Measurements from ENCODE around the gene LAMC1.
"Not testable (repeated sequence)": the region's sequence is repeated elsewhere in the genome, so short reads cannot be mapped to it uniquely, and the experiment has no call there.

The LAMC1 gene

DNA sequence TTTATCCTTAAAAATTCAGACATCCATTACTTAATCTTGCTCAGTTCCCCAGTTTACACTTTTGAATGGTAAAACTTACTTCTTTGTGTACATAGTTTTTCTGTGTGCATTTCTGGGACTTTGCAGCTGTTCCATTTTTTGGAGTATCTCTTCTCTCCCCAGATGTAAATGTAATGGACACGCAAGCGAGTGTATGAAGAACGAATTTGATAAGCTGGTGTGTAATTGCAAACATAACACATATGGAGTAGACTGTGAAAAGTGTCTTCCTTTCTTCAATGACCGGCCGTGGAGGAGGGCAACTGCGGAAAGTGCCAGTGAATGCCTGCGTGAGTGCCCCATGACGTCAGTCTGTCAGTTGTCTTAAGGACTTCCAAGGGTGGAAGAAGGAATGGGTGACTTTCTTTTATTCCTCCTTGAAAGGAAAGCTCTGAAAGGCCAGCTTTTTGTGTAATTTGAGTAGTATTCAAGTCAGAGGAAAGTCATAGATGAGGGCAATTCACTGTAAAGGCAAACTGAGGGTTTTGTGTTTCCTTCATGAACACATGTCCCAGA, 87.2 kb downstream of the LAMC1 start:
- DNase-seq, result no peak

GRCh38 chr1:183114441-183114840, 91.2 kb downstream of the LAMC1 start:
- DNase-seq, result no peak

DNA sequence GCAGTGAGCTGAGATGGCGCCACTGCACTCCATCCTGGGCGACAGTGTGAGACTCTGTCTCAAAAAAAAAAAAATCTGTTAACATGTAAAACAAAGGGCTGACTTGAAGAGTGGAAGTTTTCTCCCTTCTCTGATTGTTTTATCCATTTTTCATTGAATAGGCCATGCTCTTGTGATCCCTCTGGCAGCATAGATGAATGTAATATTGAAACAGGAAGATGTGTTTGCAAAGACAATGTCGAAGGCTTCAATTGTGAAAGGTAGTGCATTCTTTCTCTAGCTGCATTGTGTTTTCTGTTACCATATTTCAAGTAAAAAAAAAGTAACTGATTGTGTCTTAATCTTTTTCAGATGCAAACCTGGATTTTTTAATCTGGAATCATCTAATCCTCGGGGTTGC, 93.2 kb downstream of the LAMC1 start:
- DNase-seq, result no peak

DNA sequence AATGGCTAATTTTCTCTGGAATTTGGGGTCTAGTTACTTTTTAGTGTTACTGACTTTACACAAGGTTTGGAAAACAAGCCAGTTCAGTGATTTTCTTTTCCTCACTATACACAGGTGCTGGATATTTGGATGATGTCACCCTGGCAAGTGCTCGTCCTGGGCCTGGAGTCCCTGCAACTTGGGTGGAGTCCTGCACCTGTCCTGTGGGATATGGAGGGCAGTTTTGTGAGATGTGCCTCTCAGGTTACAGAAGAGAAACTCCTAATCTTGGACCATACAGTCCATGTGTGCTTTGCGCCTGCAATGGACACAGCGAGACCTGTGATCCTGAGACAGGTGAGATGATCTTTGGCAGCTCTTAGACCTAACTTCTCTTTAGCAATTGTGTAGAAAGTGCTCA, 98.4 kb downstream of the LAMC1 start:
- DNase-seq, result no peak

DNA sequence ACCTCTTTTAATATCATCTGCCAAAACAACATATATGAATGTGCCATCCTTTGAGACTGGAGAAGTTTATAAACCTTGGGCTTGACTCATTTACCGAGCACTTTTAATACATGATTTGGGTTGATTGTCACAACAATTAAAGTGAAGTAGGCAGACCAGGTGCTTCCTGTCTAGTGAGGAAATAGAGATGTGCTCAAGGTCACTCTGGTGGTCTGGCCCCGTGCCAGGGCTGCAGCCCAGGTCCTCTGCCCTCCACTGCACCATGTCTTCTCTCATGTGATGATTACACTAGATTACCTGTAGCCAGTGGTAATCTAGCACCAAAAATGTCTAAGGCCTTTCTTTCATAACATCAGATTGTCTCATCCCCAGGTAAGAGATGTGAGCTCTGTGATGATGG, 101.0 kb downstream of the LAMC1 start:
- DNase-seq, result no peak

DNA sequence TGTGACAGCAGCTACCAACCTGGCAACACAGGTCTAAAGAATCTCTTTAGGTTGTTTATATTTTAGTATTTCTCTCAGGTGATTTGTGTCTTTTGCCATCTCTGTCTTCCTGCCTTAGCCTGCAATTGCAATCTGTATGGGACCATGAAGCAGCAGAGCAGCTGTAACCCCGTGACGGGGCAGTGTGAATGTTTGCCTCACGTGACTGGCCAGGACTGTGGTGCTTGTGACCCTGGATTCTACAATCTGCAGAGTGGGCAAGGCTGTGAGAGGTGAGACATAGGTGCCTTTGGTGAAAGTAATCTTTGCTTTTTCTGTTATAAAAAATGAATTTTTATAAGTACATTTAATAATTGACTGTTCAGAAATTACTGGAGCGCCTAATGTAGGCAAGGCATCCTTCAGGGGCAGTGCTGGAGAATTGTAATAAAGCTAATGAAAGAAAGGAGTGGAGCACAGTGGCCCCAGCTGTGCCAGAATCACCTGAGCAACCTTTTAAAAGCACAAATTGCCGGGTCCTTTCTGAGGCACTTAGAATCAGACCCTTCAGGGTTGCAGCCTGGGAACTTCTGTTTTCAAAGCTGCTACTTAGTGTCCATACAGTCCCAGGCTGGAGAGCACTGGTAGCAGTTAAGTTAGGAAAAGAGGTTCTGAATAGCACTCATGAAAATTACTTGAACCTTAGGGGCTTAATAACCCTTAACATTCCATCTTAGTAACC, 102.2 kb downstream of the LAMC1 start:
- no peak for DNase-seq

DNA sequence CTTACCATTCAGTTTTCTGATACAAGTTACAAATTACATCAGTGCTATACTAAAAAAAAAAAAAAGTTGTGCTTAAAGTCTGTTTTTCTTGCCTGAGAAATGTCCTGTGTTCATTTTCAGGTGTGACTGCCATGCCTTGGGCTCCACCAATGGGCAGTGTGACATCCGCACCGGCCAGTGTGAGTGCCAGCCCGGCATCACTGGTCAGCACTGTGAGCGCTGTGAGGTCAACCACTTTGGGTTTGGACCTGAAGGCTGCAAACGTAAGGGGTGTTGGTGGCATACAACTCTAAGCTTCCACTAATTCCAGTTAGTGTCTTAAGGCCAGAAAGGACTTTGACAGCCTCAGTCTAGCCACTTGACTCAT, 102.8 kb downstream of the LAMC1 start:
- DNase-seq, result no peak

- DNase-seq, result no peak
Measured at GRCh38 chr1:183126528-183126927, 103.3 kb downstream of the LAMC1 start.

GRCh38 chr1:183129921-183130690, 106.9 kb downstream of the LAMC1 start:
- DNase-seq, result no peak

- no peak for DNase-seq
Measured at GRCh38 chr1:183131166-183131565, 107.9 kb downstream of the LAMC1 start.

DNA sequence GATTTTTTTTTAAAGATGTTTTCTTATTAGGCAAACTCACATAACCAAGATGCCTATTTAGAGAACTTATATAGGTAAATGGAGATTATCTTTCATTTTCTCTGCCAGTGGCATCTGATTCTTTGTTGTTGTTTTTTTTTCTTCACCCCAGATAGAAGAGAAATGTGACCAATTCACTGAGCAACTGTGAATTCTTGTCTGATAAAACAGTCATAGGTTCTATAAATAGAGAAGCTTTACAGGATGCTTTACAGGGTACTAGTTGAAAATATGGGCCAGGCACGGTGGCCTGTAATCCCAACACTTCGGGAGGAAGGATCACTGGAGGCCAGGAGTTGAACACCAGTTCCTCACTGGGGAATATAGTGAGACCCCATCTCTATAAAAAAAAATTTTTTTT, 112.1 kb downstream of the LAMC1 start:
- no peak for DNase-seq

- DNase-seq, result no peak
Measured at GRCh38 chr1:183137782-183138181, 114.6 kb downstream of the LAMC1 start.

DNA sequence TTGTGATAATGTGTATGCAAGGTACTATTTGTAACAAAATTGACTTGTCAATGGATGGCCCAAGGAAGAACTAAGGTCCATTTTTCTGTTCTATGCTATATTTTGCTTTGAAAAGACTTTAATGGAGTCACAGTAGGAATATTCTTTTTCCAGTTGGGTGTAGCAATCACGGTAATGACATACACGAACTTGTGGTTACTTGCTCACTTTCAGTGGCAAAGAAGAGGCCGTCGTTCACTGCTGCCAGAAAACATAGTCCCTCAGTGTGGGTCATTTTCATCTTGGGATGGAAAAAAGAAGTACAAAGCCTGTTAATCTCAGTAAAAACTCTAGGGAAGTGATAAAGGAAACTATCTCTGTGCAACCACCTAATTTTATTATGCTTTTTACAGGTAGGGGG, 115.1 kb downstream of the LAMC1 start:
- DNase-seq, result no peak

- no peak for DNase-seq
Measured at GRCh38 chr1:183139281-183139942, 116.2 kb downstream of the LAMC1 start.

GRCh38 chr1:183140633-183141032, 117.4 kb downstream of the LAMC1 start:
- DNase-seq, result no peak

DNA sequence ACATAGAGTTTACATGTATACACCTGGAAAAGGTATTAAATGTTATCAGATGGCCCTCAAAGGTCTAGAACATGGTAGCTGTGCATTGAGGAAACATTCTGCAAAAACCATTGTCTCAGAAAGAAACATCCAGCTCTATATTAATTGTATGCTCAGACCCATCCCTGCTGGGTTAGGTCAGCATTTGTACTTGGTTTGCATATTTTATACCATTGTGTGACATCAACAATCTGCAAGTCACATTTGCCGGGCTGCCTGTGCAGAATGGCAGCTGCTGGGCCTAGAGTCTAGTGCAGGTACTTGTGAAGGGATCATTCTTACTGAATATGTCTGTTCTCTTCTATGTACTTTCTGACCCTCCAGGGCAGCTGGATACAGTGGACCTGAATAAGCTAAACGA, 119.0 kb downstream of the LAMC1 start:
- no peak for DNase-seq

GRCh38 chr1:183143576-183144315, 120.5 kb downstream of the LAMC1 start:
- no peak for DNase-seq

DNA sequence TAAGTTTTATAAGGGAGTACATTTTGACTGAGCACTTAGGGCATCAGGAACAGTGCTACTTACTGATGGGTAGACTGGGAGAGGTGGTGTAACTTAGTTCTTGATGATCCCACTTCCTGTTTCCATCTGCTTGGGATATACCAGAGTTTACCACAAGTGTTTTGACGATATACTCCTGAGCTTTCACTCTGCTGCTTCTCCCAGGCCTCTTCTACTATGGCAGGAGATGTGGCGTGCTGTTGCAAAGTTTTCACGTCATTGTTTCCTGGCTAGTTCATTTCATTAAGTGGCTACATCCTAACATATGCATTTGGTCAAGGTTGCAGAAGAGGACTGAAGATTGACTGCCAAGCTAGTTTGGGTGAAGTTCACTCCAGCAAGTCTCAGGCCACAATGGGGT, 121.5 kb downstream of the LAMC1 start:
- no peak for DNase-seq

- DNase-seq, result no peak
Measured at GRCh38 chr1:183147735-183148134, 124.5 kb downstream of the LAMC1 start.

DNA sequence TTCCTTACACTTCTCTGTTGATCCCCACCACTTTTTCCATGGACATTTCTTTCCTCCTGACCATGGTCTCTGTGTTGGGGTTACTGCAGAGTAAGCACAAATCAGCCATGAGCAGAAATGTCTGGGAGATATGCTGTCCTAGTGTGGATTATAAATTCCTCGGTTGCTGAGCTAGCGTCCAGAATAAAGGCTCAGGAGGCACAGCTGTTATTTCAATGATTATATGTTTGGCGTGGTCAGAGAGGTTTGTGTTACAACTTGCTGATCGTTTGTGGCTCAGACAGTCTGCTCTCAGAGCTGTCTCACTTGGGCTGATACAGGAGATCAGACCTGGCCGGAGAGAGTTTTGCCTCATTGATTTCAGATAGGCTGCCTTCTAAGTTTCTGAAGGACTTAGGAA, 125.4 kb downstream of the LAMC1 start:
- no peak for DNase-seq

DNA sequence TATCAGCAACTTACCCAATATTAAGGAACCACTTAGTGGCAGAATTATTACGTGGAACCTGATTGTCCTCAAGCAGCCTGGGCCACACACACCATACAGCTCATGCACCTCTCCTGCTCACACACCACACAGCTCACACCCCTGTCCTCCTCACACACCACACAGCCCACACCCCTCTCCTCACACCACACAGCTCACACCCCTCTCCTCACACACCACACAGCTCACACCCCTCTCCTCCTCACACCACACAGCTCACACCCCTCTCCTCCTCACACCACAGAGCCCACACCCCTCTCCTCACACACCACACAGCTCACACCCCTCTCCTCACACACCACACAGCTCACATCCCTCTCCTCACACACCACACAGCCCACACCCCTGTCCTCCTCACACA, 126.1 kb downstream of the LAMC1 start:
- no peak for DNase-seq

DNA sequence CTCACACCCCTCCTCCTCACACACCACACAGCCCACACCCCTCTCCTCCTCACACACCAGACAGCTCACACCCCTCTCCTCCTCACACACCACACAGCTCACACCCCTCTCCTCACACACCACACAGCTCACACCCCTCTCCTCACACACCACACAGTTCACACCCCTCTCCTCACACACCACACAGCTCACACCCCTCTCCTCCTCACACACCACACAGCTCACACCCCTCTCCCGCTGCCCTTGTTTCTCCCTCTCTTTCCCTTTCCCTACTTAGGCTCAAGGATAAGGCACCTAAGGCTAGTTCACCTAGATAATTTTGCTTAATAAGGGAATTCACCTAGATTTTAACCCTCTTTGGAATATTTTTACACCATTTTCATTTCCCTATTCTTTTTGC, 126.8 kb downstream of the LAMC1 start:
- not testable (repeated sequence) for DNase-seq

- no peak for DNase-seq
Measured at GRCh38 chr1:183150445-183150844, 127.2 kb downstream of the LAMC1 start.

Measured in amniotic stem cell (primary cell).